T-helper 22 cell (primary cell): ENCODE measurements around the gene NTNG2.

ENCODE experiments used
- DNase-seq: peaks from one replicate; pipeline ENCODE4 v3.0.0-alpha.2; 2020; ENCODE audit warnings: low read depth

The NTNG2 gene

GRCh38 chr9:132201780-132202703 is 40.2 kb downstream of the NTNG2 start:
- no peak for DNase-seq

GRCh38 chr9:132204883-132205282 is 43.0 kb downstream of the NTNG2 start:
- no peak for DNase-seq

- DNase-seq, result no peak
Measured at GRCh38 chr9:132207215-132207614, 45.4 kb downstream of the NTNG2 start.

GRCh38 chr9:132207839-132208615 is 46.2 kb downstream of the NTNG2 start:
- DNase-seq, result no peak

GRCh38 chr9:132209228-132209627 is 47.4 kb downstream of the NTNG2 start:
- no peak for DNase-seq

- DNase-seq, result no peak
Measured at GRCh38 chr9:132210472-132211145, 48.8 kb downstream of the NTNG2 start.

- no peak for DNase-seq
Measured at GRCh38 chr9:132211570-132211969, 49.7 kb downstream of the NTNG2 start.

- DNase-seq, result no peak
Measured at GRCh38 chr9:132214027-132214622, 52.3 kb downstream of the NTNG2 start.

- DNase-seq, result no peak
Measured at GRCh38 chr9:132216861-132217619, 55.2 kb downstream of the NTNG2 start.

- no peak for DNase-seq
Measured at GRCh38 chr9:132218208-132218607, 56.4 kb downstream of the NTNG2 start.

GRCh38 chr9:132221941-132222340 is 60.1 kb downstream of the NTNG2 start:
- DNase-seq, result no peak

- DNase-seq, result no peak
Measured at GRCh38 chr9:132224645-132225044, 62.8 kb downstream of the NTNG2 start.

- DNase-seq, result no peak
Measured at GRCh38 chr9:132226571-132227430, 64.9 kb downstream of the NTNG2 start.

- no peak for DNase-seq
Measured at GRCh38 chr9:132228062-132228461, 66.2 kb downstream of the NTNG2 start.

GRCh38 chr9:132230605-132231004 is 68.7 kb downstream of the NTNG2 start:
- DNase-seq, result no peak

GRCh38 chr9:132231019-132231701 is 69.3 kb downstream of the NTNG2 start:
- DNase-seq, result no peak

- DNase-seq, result no peak
Measured at GRCh38 chr9:132232522-132232921, 70.7 kb downstream of the NTNG2 start.

GRCh38 chr9:132233138-132233537 is 71.3 kb downstream of the NTNG2 start:
- no peak for DNase-seq

- DNase-seq, result no peak
Measured at GRCh38 chr9:132234535-132234934, 72.7 kb downstream of the NTNG2 start.

- no peak for DNase-seq
Measured at GRCh38 chr9:132235125-132235524, 73.3 kb downstream of the NTNG2 start.
